HL-60 (cell line): Measurements from ENCODE around the gene CYRIA.

Source experiments
- CTCF ChIP-seq: IDR thresholded peaks from one replicate; pipeline ENCODE4 v1.5.1; 2011; ENCODE audit warnings: low read length, control low read depth, inconsistent platforms; ENCODE audit not compliant: insufficient read depth
- POLR2AphosphoS5 ChIP-seq: IDR thresholded peaks from 2 replicates; pipeline ENCODE4 v1.6.1; 2012; ENCODE audit warnings: low read depth
- REST ChIP-seq: IDR thresholded peaks from 2 replicates; pipeline ENCODE4 v1.6.1; 2012; ENCODE audit warnings: low read depth; ENCODE audit not compliant: insufficient replicate concordance

- TF ChIP-seq CTCF: no peak
- TF ChIP-seq POLR2AphosphoS5: no peak
- no peak for TF ChIP-seq REST
Observed at GRCh38 chr2:16644221-16644925, 21.3 kb downstream of the CYRIA start.
